Adrenal gland (tissue), 5 donors: Measurements from ENCODE around the gene CGA.

Experiments used
- POLR2A ChIP-seq, 2 donors: fragments of 450-650 bp; IDR thresholded peaks; one replicate each; pipeline ENCODE4 v1.6.1; 2017; ENCODE audit warnings: antibody characterized with exemption in 2 of 2, mild to moderate bottlenecking in 2 of 2, moderate library complexity in 1 of 2
- TF ChIP-seq, protein P1 (sequence below), 6 experiments: fragments of 450-650 bp in 4 of 6; fragments of 200-600 bp in 2 of 6; sonication (generic) in 1 of 6; IDR thresholded peaks; 1 replicate in 5 of 6; 2 replicates in 1 of 6; pipeline versions ENCODE4 v1.5.1 to v1.8.0; 2016 to 2021; ENCODE audit warnings: antibody characterized with exemption in 6 of 6, mild to moderate bottlenecking in 2 of 6, moderate library complexity in 1 of 6
- donor health status: DM: no; HTN: no; CAD: no.

DNA sequence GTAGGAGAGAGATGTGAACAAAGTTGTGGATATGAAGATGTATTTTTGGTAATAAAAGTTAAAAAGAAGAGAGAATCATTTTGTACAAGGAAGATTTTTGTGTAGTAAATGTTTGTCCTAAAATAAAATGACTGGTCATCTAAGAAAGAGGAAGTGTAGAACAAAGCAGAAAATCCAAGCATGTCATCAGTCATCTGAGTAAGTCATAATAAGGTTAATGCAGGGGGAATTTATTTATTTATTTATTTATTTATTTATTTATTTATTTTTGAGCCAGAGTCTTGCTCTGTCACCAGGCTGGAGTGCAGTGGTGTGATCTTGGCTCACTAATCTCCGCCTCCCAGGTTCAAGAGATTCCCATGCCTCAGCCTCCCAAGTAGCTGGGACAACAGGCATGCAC lies 15.7 kb upstream of the CGA start:
- TF ChIP-seq, protein P1, sequence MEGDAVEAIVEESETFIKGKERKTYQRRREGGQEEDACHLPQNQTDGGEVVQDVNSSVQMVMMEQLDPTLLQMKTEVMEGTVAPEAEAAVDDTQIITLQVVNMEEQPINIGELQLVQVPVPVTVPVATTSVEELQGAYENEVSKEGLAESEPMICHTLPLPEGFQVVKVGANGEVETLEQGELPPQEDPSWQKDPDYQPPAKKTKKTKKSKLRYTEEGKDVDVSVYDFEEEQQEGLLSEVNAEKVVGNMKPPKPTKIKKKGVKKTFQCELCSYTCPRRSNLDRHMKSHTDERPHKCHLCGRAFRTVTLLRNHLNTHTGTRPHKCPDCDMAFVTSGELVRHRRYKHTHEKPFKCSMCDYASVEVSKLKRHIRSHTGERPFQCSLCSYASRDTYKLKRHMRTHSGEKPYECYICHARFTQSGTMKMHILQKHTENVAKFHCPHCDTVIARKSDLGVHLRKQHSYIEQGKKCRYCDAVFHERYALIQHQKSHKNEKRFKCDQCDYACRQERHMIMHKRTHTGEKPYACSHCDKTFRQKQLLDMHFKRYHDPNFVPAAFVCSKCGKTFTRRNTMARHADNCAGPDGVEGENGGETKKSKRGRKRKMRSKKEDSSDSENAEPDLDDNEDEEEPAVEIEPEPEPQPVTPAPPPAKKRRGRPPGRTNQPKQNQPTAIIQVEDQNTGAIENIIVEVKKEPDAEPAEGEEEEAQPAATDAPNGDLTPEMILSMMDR (IDR thresholded peaks at IDR 0.05), result no peak
- no peak for TF ChIP-seq POLR2A (IDR thresholded peaks at IDR 0.05)
